HL-60/S4 treated with retinoic acid at 250 ng/mL for 4 days and 3 days (cell line): ENCODE data around the gene TAF6L.
"Not testable (repeated sequence)": the region's sequence is repeated elsewhere in the genome, so short reads cannot be mapped to it uniquely, and the experiment has no call there.

Source experiments
- in situ Hi-C: fragments of 300-500 bp; cut with MboI; formaldehyde crosslinking; loops from 2 replicates; pipeline ENCODE4 v1.7.0; 2022; ENCODE audit warnings: low sequenced_read_pairs

Gene TAF6L

GRCh38 chr11:62755086-62755615 is 16.0 kb upstream of the TAF6L start:
- in situ Hi-C loops, result no loop called here

- in situ Hi-C loops, result no loop called here
Measured at GRCh38 chr11:62757846-62758788, 13.1 kb upstream of the TAF6L start.

GRCh38 chr11:62760867-62761227 is 10.3 kb upstream of the TAF6L start:
- in situ Hi-C loops, result not testable (repeated sequence)

GRCh38 chr11:62770778-62771143 is 435 bp upstream of the TAF6L start:
- in situ Hi-C loops, result no loop called here

- in situ Hi-C loops, result no loop called here
Measured at GRCh38 chr11:62774407-62774806, 3.2 kb downstream of the TAF6L start.

- in situ Hi-C loops, result no loop called here
Measured at GRCh38 chr11:62775646-62776045, 4.5 kb downstream of the TAF6L start.

GRCh38 chr11:62777389-62777788 is 6.2 kb downstream of the TAF6L start:
- in situ Hi-C loops, result no loop called here

GRCh38 chr11:62778441-62778840 is 7.2 kb downstream of the TAF6L start:
- in situ Hi-C loops, result no loop called here

GRCh38 chr11:62782753-62783152 is 11.6 kb downstream of the TAF6L start:
- in situ Hi-C loops, result no loop called here

GRCh38 chr11:62786318-62787004 is 15.3 kb downstream of the TAF6L start:
- in situ Hi-C loops, result no loop called here

- in situ Hi-C loops, result no loop called here
Measured at GRCh38 chr11:62787005-62787759, 16.0 kb downstream of the TAF6L start, which contains the start of gene TMEM179B. Gene TMEM179B, plus strand, starts transcription at chr11:62787402. Its CDS starts 30 bp downstream, at chr11:62787432.

- in situ Hi-C loops, result no loop called here
Measured at GRCh38 chr11:62788991-62789390, 17.8 kb downstream of the TAF6L start.

GRCh38 chr11:62789576-62789975 is 18.4 kb downstream of the TAF6L start:
- in situ Hi-C loops, result no loop called here

GRCh38 chr11:62791501-62792201 is 20.5 kb downstream of the TAF6L start, which contains the start of gene TMEM223:
Gene TMEM223, minus strand, starts transcription at chr11:62792006. Its CDS starts 12 bp downstream, at chr11:62791994.
- in situ Hi-C loops, result no loop called here

GRCh38 chr11:62792202-62792575 is 21.0 kb downstream of the TAF6L start:
- in situ Hi-C loops, result no loop called here

GRCh38 chr11:62794201-62794775 is 23.1 kb downstream of the TAF6L start:
- in situ Hi-C loops, result no loop called here

GRCh38 chr11:62796281-62796680 is 25.1 kb downstream of the TAF6L start:
- in situ Hi-C loops, result no loop called here

- in situ Hi-C loops, result no loop called here
Measured at GRCh38 chr11:62799486-62799885, 28.3 kb downstream of the TAF6L start.

- in situ Hi-C loops, result no loop called here
Measured at GRCh38 chr11:62801071-62801470, 29.9 kb downstream of the TAF6L start.
